MM.1S (cell line): ENCODE results near the gene MUC5AC.

Source experiments
- DNase-seq: peaks from one replicate; pipeline ENCODE4 v3.0.0-alpha.2; 2015
- H2AFZ ChIP-seq: fragments of 300-600 bp; sonication (generic); 2 replicates; pipeline ENCODE4 v1.6.0; 2016; ENCODE audit warnings: antibody characterized with exemption, low read length
- H3F3A ChIP-seq: fragments of 300-600 bp; sonication (generic); 2 replicates; pipeline ENCODE4 v1.6.1; 2016; ENCODE audit warnings: mild to moderate bottlenecking, antibody characterized with exemption, low read length, moderate library complexity, mixed read lengths; ENCODE audit not compliant: insufficient read depth
- H3K27ac ChIP-seq: fragments of 300-600 bp; sonication (generic); 2 replicates; pipeline ENCODE4 v1.5.1; 2016; ENCODE audit warnings: mild to moderate bottlenecking, low read length
- H3K27me3 ChIP-seq: fragments of 300-600 bp; sonication (generic); replicated peaks from 2 replicates; pipeline ENCODE4 v1.6.0; 2016; ENCODE audit warnings: low read length; ENCODE audit not compliant: insufficient read depth
- H3K36me3 ChIP-seq: fragments of 300-600 bp; sonication (generic); replicated peaks from 2 replicates; pipeline ENCODE4 v1.6.1; 2016; ENCODE audit warnings: mild to moderate bottlenecking, low read length, mixed read lengths; ENCODE audit not compliant: insufficient read depth
- H3K4me1 ChIP-seq: fragments of 300-600 bp; sonication (generic); 2 replicates; pipeline ENCODE4 v1.6.1; 2016; ENCODE audit warnings: low read length, mixed read lengths
- H3K4me2 ChIP-seq: fragments of 300-600 bp; sonication (generic); 2 replicates; pipeline ENCODE4 v1.6.0; 2016; ENCODE audit warnings: low read depth, low read length
- H3K4me3 ChIP-seq: fragments of 300-600 bp; sonication (generic); 2 replicates; pipeline ENCODE4 v1.5.1; 2016; ENCODE audit warnings: low read length, mixed read lengths
- H3K79me2 ChIP-seq: fragments of 300-600 bp; sonication (generic); 2 replicates; pipeline ENCODE4 v1.6.1; 2016; ENCODE audit warnings: mixed run types, low read length, mixed read lengths
- H3K9ac ChIP-seq: fragments of 300-600 bp; sonication (generic); 2 replicates; pipeline ENCODE4 v1.6.1; 2016; ENCODE audit warnings: low read length, mixed read lengths
- H3K9me2 ChIP-seq: fragments of 300-600 bp; sonication (generic); replicated peaks from 2 replicates; pipeline ENCODE4 v1.6.1; 2016; ENCODE audit warnings: mild to moderate bottlenecking, low read length, mixed read lengths; ENCODE audit not compliant: insufficient read depth
- H3K9me3 ChIP-seq: fragments of 300-600 bp; sonication (generic); replicated peaks from 2 replicates; pipeline ENCODE4 v1.6.1; 2016; ENCODE audit warnings: mild to moderate bottlenecking, low read length, mixed read lengths; ENCODE audit not compliant: insufficient read depth
- H4K20me1 ChIP-seq: fragments of 300-600 bp; sonication (generic); 2 replicates; pipeline ENCODE4 v1.6.1; 2016; ENCODE audit warnings: mild to moderate bottlenecking, low read length, moderate library complexity, mixed read lengths; ENCODE audit not compliant: insufficient read depth
- EZH2 ChIP-seq: fragments of 300-600 bp; sonication (generic); optimal IDR thresholded peaks from 2 replicates; pipeline ENCODE3; 2017; ENCODE audit warnings: low read depth, mild to moderate bottlenecking, antibody characterized with exemption, low read length, mixed read lengths
- EZH2phosphoT487 ChIP-seq: fragments of 300-600 bp; sonication (generic); IDR thresholded peaks from 2 replicates; pipeline ENCODE4 v1.6.1; 2018; ENCODE audit warnings: antibody characterized with exemption, low read length
- TF ChIP-seq, protein P1 (sequence below): fragments of 300-600 bp; sonication (generic); IDR thresholded peaks from 2 replicates; pipeline ENCODE4 v1.5.1; 2016; ENCODE audit warnings: antibody characterized with exemption, low read length, mixed read lengths

Gene MUC5AC

GRCh38 chr11:1128311-1129142, 29.2 kb upstream of the MUC5AC start:
- no peaks in the 10 kb centered on the region for H3K36me3 ChIP-seq
- no peak overlapping the region for H3K9ac ChIP-seq
- TF ChIP-seq, protein P1, sequence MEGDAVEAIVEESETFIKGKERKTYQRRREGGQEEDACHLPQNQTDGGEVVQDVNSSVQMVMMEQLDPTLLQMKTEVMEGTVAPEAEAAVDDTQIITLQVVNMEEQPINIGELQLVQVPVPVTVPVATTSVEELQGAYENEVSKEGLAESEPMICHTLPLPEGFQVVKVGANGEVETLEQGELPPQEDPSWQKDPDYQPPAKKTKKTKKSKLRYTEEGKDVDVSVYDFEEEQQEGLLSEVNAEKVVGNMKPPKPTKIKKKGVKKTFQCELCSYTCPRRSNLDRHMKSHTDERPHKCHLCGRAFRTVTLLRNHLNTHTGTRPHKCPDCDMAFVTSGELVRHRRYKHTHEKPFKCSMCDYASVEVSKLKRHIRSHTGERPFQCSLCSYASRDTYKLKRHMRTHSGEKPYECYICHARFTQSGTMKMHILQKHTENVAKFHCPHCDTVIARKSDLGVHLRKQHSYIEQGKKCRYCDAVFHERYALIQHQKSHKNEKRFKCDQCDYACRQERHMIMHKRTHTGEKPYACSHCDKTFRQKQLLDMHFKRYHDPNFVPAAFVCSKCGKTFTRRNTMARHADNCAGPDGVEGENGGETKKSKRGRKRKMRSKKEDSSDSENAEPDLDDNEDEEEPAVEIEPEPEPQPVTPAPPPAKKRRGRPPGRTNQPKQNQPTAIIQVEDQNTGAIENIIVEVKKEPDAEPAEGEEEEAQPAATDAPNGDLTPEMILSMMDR = no peak
- H3K9me3 ChIP-seq = no peaks in the 10 kb centered on the region
- H3K27me3 ChIP-seq = peaks cover 77% of the 10 kb centered on the region
- H3K79me2 ChIP-seq = no peaks in the 10 kb centered on the region
- no peak overlapping the region for H3K4me2 ChIP-seq
- no peak overlapping the region for H2AFZ ChIP-seq
- H3F3A ChIP-seq = no peaks in the 10 kb centered on the region
- H4K20me1 ChIP-seq = no peaks in the 10 kb centered on the region
- no peaks in the 10 kb centered on the region for H3K4me1 ChIP-seq
- H3K9me2 ChIP-seq = no peaks in the 10 kb centered on the region
- no peak overlapping the region for H3K4me3 ChIP-seq
- DNase-seq = no peak
- H3K27ac ChIP-seq = no peak overlapping the region

DNA sequence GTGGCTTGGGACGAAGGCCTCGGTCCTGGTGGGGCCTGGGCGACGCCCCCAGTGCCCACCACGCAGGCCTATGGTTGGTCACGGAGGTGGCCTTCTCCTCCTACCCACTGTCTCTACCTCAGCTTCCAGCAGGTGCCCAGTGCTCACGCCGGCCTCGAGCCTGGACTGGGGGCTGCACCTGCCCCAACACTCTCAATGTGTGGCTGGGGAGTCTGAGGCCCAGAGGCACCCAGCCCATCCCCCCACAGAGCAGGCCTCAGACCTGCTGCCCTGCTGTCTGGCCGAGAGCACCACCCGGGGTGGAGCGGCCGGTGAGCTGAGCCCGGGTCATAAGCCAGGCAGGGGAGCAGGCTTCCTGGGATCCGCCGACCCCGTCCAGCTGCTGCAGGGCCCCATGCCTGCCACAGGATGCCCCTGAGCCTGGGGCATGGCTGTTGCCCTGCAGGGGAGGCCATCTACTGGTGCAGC, 28.6 kb upstream of the MUC5AC start:
- Histone ChIP-seq H2AFZ (no peak overlapping the region), H3K36me3 (no peaks in the 10 kb centered on the region), H3K4me1 (no peaks in the 10 kb centered on the region), H3K9me3 (no peaks in the 10 kb centered on the region), H3K4me2 (no peak overlapping the region), H3K27me3 (peaks cover 77% of the 10 kb centered on the region), H3K9me2 (no peaks in the 10 kb centered on the region), H3F3A (no peaks in the 10 kb centered on the region), H3K27ac (no peak overlapping the region), H3K4me3 (no peak overlapping the region), H4K20me1 (no peaks in the 10 kb centered on the region), H3K79me2 (no peaks in the 10 kb centered on the region), H3K9ac (no peak overlapping the region)
- no peak for TF ChIP-seq EZH2
- TF ChIP-seq, protein P1 = no peak
- no peak for TF ChIP-seq EZH2phosphoT487
- DNase-seq = no peak

GRCh38 chr11:1129611-1130160, 28.1 kb upstream of the MUC5AC start:
- TF ChIP-seq, protein P1 = no peak
- TF ChIP-seq EZH2phosphoT487 = no peak
- no peak for TF ChIP-seq EZH2
- H4K20me1 ChIP-seq = no peaks in the 10 kb centered on the region
- DNase-seq = no peak

More at GRCh38 chr11:1129611-1130160, 28.1 kb upstream of the MUC5AC start:
- no peak overlapping the region for H3K9ac ChIP-seq
- no peaks in the 10 kb centered on the region for H3K79me2 ChIP-seq
- H3K36me3 ChIP-seq = no peaks in the 10 kb centered on the region
- H3K27ac ChIP-seq = no peak overlapping the region
- peaks cover 81% of the 10 kb centered on the region for H3K27me3 ChIP-seq
- no peak overlapping the region for H3K4me3 ChIP-seq
- no peaks in the 10 kb centered on the region for H3K4me1 ChIP-seq
- no peaks in the 10 kb centered on the region for H3K9me3 ChIP-seq
- no peaks in the 10 kb centered on the region for H3K9me2 ChIP-seq
- no peak overlapping the region for H3K4me2 ChIP-seq
- H3F3A ChIP-seq = no peaks in the 10 kb centered on the region
- no peak overlapping the region for H2AFZ ChIP-seq
